Stimulated activated CD4-positive, alpha-beta T cell treated with anti-CD3 and anti-CD28 coated beads, Interleukin-15, amount 100 ng/mL, for 48 hours (primary cell): ENCODE results near the gene CEPT1.
"Not testable (repeated sequence)": the region's sequence is repeated elsewhere in the genome, so short reads cannot be mapped to it uniquely, and the experiment has no call there.

Experiments used
- DNase-seq, 2 donors: peaks; one replicate each; pipeline ENCODE4 v3.0.0-alpha.2; 2020; ENCODE audit warnings: low read depth in 2 of 2

CEPT1 gene

GRCh38 chr1:111139956-111140679 is at the start of gene CEPT1, which contains the start of gene DRAM2:
TSS of gene CEPT1 (plus strand) at chr1:111140223. CDS start at chr1:111147715, 7,492 bp downstream.
TSS of gene DRAM2 (minus strand) at chr1:111140093. CDS start at chr1:111131554, 8,539 bp downstream.
- DNase-seq = peak; percentile 86 to 96

GRCh38 chr1:111095421-111095820 is 44.6 kb upstream of the CEPT1 start:
- DNase-seq = not testable (repeated sequence)

- DNase-seq = no peak
Measured at GRCh38 chr1:111097356-111098099, 42.5 kb upstream of the CEPT1 start.

- DNase-seq = no peak
Measured at GRCh38 chr1:111099289-111099688, 40.7 kb upstream of the CEPT1 start.

- DNase-seq = no peak
Measured at GRCh38 chr1:111101854-111102642, 38.0 kb upstream of the CEPT1 start.

- DNase-seq = no peak
Measured at GRCh38 chr1:111104981-111105380, 35.0 kb upstream of the CEPT1 start.

GRCh38 chr1:111110197-111110899 is 29.7 kb upstream of the CEPT1 start:
- DNase-seq = no peak

- no peak for DNase-seq
Measured at GRCh38 chr1:111116496-111116895, 23.5 kb upstream of the CEPT1 start.

GRCh38 chr1:111126354-111126753 is 13.7 kb upstream of the CEPT1 start:
- no peak for DNase-seq

- no peak for DNase-seq
Measured at GRCh38 chr1:111127923-111128643, 11.9 kb upstream of the CEPT1 start.

- no peak for DNase-seq
Measured at GRCh38 chr1:111129376-111129775, 10.6 kb upstream of the CEPT1 start.

GRCh38 chr1:111131693-111132092 is 8.3 kb upstream of the CEPT1 start:
- no peak for DNase-seq

- no peak for DNase-seq
Measured at GRCh38 chr1:111133866-111134265, 6.2 kb upstream of the CEPT1 start.

GRCh38 chr1:111139324-111139955 is 583 bp upstream of the CEPT1 start:
- DNase-seq = peak; percentile 8 to 37

GRCh38 chr1:111140680-111140967 is 601 bp downstream of the CEPT1 start:
- no peak for DNase-seq

- DNase-seq = no peak
Measured at GRCh38 chr1:111141245-111142220, 1.5 kb downstream of the CEPT1 start.

GRCh38 chr1:111142356-111142975 is 2.4 kb downstream of the CEPT1 start:
- no peak for DNase-seq

- DNase-seq = no peak
Measured at GRCh38 chr1:111145542-111145941, 5.5 kb downstream of the CEPT1 start.
